Choroid plexus epithelial cell (primary cell): Measurements from ENCODE around the gene DCD.
"Not testable (repeated sequence)": the region's sequence is repeated elsewhere in the genome, so short reads cannot be mapped to it uniquely, and the experiment has no call there.

Experiments
- DNase-seq: peaks from one replicate; pipeline ENCODE4 v3.0.0-alpha.2; 2010; ENCODE audit warnings: low read depth
- H3K4me3 ChIP-seq: 2 replicates; pipeline ENCODE4 v1.5.1; 2011; ENCODE audit warnings: low read depth, mild to moderate bottlenecking, control low read depth, low read length, moderate library complexity
- TF ChIP-seq, protein P1 (sequence below): conservative IDR thresholded peaks from 2 replicates; pipeline ENCODE4 v1.5.1; 2011; ENCODE audit warnings: low read depth, mild to moderate bottlenecking, control low read depth, inconsistent platforms, low read length, moderate library complexity

DCD gene

DNA sequence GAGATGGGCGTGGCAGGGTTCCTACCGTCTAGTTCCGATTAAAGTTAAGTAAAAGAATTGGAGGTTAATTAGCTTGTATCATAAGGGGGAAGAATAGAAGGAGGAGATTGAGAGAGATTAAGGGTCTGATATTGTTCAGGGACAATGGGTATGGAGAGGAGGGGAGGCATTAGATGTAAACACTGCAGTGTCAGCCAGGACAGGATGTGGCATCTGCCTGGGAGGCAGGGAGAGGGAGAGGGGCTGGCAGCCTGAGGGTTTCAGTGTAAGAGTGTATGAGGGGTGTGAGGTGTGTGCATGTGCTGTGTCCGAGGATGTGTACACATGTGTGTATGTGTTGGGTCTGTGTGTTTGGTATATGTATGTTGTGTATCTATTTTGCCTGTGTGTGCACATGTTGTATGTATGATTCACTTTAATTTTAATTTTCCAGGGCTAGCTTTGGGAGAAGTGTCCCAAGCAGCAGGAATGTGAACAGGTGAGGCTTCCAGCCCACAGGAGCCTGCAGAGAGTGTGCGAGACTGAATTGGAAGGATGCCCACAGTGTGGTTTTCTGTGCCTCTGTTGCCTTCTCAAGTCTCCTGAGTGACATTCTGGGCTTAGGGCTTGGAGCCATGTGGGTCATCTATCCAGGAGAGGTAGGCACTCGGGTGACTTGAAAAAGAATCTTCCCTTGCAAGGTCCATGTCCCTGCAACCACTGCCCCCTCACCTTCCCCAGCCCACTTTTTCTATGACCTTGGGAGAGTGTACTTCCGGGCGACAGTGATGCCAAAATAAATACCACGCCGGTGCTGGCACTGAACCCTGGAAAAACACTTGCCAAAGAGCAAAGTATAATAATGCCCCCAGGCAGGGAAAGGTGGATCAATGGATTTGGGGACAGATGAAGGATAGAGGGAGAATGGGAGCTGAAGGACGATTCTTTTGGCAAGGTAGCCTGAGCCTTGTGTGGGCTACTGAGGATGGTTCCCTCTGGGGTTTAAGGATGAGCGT lies 36.8 kb upstream of the DCD start:
- no peak for DNase-seq
- TF ChIP-seq, protein P1, sequence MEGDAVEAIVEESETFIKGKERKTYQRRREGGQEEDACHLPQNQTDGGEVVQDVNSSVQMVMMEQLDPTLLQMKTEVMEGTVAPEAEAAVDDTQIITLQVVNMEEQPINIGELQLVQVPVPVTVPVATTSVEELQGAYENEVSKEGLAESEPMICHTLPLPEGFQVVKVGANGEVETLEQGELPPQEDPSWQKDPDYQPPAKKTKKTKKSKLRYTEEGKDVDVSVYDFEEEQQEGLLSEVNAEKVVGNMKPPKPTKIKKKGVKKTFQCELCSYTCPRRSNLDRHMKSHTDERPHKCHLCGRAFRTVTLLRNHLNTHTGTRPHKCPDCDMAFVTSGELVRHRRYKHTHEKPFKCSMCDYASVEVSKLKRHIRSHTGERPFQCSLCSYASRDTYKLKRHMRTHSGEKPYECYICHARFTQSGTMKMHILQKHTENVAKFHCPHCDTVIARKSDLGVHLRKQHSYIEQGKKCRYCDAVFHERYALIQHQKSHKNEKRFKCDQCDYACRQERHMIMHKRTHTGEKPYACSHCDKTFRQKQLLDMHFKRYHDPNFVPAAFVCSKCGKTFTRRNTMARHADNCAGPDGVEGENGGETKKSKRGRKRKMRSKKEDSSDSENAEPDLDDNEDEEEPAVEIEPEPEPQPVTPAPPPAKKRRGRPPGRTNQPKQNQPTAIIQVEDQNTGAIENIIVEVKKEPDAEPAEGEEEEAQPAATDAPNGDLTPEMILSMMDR, result no peak
- no peak overlapping the region for H3K4me3 ChIP-seq

DNA sequence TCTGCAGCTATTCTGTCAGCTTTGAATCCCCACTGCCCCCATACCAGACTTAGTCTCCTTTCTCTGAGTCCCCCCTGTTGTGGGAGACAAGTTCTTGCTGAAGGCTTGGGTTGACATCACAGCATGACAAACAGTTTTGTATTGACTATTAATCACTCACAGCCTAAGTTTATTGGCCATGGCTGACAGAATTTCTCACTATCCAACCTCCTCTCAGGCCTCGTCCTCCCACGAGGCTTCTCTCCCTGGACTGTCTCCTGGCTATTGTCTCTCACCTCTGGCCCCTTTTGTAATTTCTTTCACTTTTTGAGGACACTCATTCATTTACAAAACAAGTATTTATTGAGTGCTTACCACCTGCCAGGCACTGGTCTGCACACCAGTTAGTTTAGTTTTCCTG lies 35.2 kb upstream of the DCD start:
- no peak overlapping the region for H3K4me3 ChIP-seq
- TF ChIP-seq, protein P1, result no peak

DNA sequence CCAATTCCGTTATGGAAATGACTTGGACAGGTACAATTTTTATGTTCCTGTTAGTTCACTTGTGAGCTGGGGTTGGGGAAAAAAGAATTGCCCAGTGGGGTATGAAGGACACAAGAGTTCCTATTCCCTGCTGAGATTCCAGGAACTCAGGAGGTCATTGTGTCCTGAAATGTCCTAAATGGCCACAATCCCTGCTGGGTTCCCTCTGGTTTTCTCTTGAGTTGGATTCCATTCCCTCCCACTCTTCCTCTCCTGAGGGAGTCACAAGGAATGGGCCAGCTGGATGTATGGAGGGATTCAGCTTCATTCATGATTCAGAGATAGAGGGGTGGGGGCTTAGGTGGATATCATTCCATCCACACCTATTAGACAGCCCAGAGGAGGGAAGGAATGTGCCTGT lies 34.5 kb upstream of the DCD start:
- TF ChIP-seq, protein P1, result no peak
- no peak overlapping the region for H3K4me3 ChIP-seq
- DNase-seq, result no peak

More for the DNA sequence above, 35.2 kb upstream of the DCD start:
- no peak for DNase-seq

DNA sequence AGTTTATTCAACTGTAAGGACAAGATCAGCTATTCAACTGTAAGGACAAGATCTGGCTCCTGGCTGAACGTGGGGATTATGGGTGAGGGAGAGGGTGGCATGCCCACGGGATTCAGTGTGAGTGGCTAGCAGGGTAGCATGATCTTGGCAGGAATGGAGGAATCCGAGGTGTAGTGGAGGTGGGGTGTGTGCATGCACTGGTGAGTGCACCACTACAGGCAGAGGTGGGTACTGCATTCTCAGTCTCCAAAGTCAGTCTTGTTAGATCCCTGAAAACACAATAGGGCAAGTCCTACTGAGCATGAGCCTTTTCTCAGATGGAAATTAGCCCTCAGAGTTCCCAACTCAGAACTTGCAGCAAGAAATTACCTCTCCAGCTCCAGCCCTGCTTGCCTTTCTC lies 32.2 kb upstream of the DCD start:
- H3K4me3 ChIP-seq, result no peak overlapping the region
- DNase-seq, result peak; percentile 37
- TF ChIP-seq, protein P1, result peak; percentile 52

DNA sequence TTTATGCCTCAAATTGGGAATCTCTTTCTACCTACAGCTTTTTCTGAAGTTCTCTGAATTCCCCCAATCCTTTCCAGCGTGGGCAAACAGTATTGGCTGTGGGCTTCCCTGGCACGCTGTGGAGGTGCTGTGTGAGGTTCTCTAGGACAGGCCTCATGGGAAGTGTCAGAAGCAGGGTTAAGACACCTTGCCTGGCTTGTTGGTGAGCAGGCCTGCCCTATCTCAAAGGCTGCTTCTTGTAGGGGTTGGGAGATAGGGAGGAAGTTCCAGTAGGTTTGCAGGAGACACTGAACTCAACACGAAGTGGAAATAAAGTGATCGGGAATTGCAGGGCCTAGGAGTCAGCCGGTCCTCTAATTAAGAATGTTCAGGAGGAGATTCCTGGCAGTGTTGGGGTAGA lies 30.0 kb upstream of the DCD start:
- no peak overlapping the region for H3K4me3 ChIP-seq
- no peak for DNase-seq
- TF ChIP-seq, protein P1, result no peak

DNA sequence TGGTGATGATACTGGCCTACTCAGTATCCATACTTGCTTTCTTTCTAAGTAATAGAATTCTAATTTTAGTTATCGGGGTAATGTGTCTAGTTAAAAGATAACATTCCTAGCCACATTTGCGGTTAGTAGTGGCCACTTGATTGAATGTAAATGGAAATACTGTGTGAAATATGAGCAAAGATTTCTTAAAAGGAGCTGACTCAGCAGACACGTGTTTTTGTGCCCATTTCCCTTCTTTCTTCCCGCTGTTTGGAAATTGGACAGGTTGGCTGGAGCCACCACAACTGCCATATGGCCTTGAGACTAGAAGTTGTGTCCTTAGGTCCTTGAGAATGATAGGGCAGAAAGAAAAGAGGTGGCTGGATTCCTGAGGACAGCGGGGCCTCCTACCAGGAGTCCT lies 19.8 kb upstream of the DCD start:
- DNase-seq, result no peak
- TF ChIP-seq, protein P1, result no peak
- H3K4me3 ChIP-seq, result no peak overlapping the region

DNA sequence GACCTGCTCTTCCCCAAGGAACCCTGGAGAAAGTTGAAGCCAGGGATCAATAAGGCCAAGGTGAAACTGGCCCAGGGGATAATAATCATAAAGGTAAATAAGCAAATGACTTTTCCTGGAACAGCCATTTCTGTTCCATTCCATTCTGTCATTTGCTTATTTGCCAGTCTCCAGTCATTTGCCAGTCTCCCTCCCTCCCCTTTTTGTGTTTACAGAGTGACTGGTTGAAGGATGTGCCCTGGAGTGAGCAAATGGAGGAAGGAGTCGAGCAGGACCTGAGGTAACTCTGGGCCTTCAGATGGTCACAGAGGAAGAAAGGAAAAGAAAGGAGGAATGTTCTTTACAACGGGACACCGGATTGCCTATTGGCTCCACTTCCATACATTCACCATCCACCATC lies 17.8 kb upstream of the DCD start:
- H3K4me3 ChIP-seq, result no peak overlapping the region
- TF ChIP-seq, protein P1, result no peak
- DNase-seq, result no peak

DNA sequence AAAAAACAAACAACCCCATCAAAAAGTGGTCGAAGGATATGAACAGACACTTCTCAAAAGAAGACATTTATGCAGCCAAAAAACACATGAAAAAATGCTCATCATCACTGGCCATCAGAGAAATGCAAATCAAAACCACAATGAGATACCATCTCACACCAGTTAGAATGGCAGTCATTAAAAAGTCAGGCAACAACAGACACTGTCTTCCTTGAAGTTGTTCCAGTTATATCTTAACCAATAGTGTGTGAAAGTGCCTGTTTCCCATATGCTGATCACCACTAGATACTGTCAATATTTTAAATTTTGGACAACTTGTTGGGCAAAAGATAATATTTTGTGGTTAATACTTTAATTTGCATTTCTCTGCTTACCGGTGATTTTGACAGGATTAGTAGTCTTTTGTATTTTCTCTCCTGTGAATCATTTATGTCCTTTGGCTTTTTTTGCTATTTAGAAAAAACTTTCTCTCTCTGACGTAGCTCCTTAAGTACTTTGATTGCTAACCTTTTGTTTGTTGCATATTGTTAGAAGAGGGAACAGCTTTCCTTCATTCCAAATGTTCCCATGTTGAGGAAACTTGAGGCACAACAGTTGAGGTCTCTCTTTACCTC lies 17.0 kb upstream of the DCD start:
- not testable (repeated sequence) for H3K4me3 ChIP-seq, DNase-seq
